GM23248 (cell line): ENCODE data around the gene LILRB2. TPM values are rescaled to one million over a fixed set of nuclear protein-coding genes. Genes with fewer than 3 reads are reported as not detected.
"Not testable (repeated sequence)": the region's sequence is repeated elsewhere in the genome, so short reads cannot be mapped to it uniquely, and the experiment has no call there.

ENCODE experiments used
- DNase-seq: peaks from one replicate; pipeline ENCODE4 v3.0.0-alpha.2; 2015
- H2AFZ ChIP-seq: fragments of 200-600 bp; sonication (generic); 2 replicates; pipeline ENCODE4 v1.6.1; 2016; ENCODE audit warnings: antibody characterized with exemption
- H3F3A ChIP-seq: fragments of 200-600 bp; sonication (generic); 2 replicates; pipeline ENCODE4 v1.6.1; 2016; ENCODE audit warnings: mild to moderate bottlenecking, antibody characterized with exemption, mixed run types; ENCODE audit not compliant: insufficient read depth
- H3K27ac ChIP-seq: fragments of 200-600 bp; sonication (generic); 2 replicates; pipeline ENCODE4 v1.5.1; 2016; ENCODE audit warnings: mild to moderate bottlenecking
- H3K27me3 ChIP-seq: fragments of 200-600 bp; sonication (generic); replicated peaks from 2 replicates; pipeline ENCODE4 v1.6.1; 2016; ENCODE audit warnings: mild to moderate bottlenecking; ENCODE audit not compliant: insufficient read depth
- H3K36me3 ChIP-seq: fragments of 200-600 bp; sonication (generic); 2 replicates; pipeline ENCODE4 v1.6.1; 2016; ENCODE audit warnings: low read depth, mild to moderate bottlenecking
- H3K4me1 ChIP-seq: fragments of 200-600 bp; sonication (generic); 2 replicates; pipeline ENCODE4 v1.6.1; 2016; ENCODE audit warnings: mild to moderate bottlenecking; ENCODE audit not compliant: insufficient read depth
- H3K4me2 ChIP-seq: fragments of 200-600 bp; sonication (generic); one replicate; pipeline ENCODE4 v1.6.1; 2016; ENCODE audit warnings: mild to moderate bottlenecking; ENCODE audit not compliant: unreplicated experiment
- H3K4me3 ChIP-seq: fragments of 200-600 bp; sonication (generic); 2 replicates; pipeline ENCODE4 v1.5.1; 2016; ENCODE audit warnings: mild to moderate bottlenecking
- H3K79me2 ChIP-seq: fragments of 200-600 bp; sonication (generic); 2 replicates; pipeline ENCODE4 v1.6.1; 2016; ENCODE audit warnings: mild to moderate bottlenecking; ENCODE audit not compliant: insufficient read depth
- H3K9ac ChIP-seq: fragments of 200-600 bp; sonication (generic); 2 replicates; pipeline ENCODE4 v1.6.1; 2016; ENCODE audit warnings: mild to moderate bottlenecking
- H3K9me2 ChIP-seq: fragments of 200-600 bp; sonication (generic); 2 replicates; pipeline ENCODE4 v1.6.1; 2016; ENCODE audit warnings: mixed run types, mild to moderate bottlenecking, moderate library complexity; ENCODE audit not compliant: insufficient read depth
- H3K9me3 ChIP-seq: fragments of 200-600 bp; sonication (generic); one replicate; pipeline ENCODE4 v1.6.1; 2017; ENCODE audit warnings: low read depth
- H4K20me1 ChIP-seq: fragments of 200-600 bp; sonication (generic); 2 replicates; pipeline ENCODE4 v1.6.0; 2016; ENCODE audit not compliant: insufficient read depth
- EZH2 ChIP-seq: fragments of 200-600 bp; sonication (generic); IDR thresholded peaks from 2 replicates; pipeline ENCODE4 v1.6.1; 2018; ENCODE audit warnings: antibody characterized with exemption, mild to moderate bottlenecking; ENCODE audit not compliant: insufficient read depth, poor library complexity, severe bottlenecking
- EZH2phosphoT487 ChIP-seq: fragments of 200-600 bp; sonication (generic); IDR thresholded peaks from 2 replicates; pipeline ENCODE4 v1.6.1; 2018; ENCODE audit warnings: antibody characterized with exemption, moderate library complexity, mild to moderate bottlenecking, low read depth; ENCODE audit not compliant: insufficient read depth
- WGBS, 2 experiments: methylation state at CpG; one replicate each; pipeline ENCODE4 v1.1.6; 2015 to 2017; ENCODE audit warnings: low lambda C conversion rate in 2 of 2, low coverage in 1 of 2; ENCODE audit errors: missing lambda C conversion rate in 2 of 2; 5-methylcytosine and 5-hydroxymethylcytosine counted together
- in situ Hi-C: fragments of 300-500 bp; cut with MboI; formaldehyde crosslinking; loops from 2 replicates; pipeline ENCODE4 v1.15.0; 2020
- polyA plus RNA-seq: library from polyadenylated mRNA; unstranded; fragments of >200 nt; fragmentation: Nextera tagmentation; extraction: Ambion mirVana; gene quantifications from 2 replicates; pipeline ENCODE4 v1.2.1, GENCODE V29; 2016
- total RNA-seq: library from RNA; depleted of rRNA; stranded (reverse); fragments of >200 nt; shearing (Covaris generic); gene quantifications from 2 replicates; pipeline ENCODE4 v1.2.3, GENCODE V29; 2014

Gene LILRB2
- total and polyA plus RNA-seq, 2 experiments from 2014 or later: not detected

- no peaks in the 10 kb centered on the region for H3F3A ChIP-seq
- H2AFZ ChIP-seq: no peak overlapping the region
- no peaks in the 10 kb centered on the region for H3K4me1 ChIP-seq
- no peaks in the 10 kb centered on the region for H4K20me1 ChIP-seq
- in situ Hi-C loops: no loop called here
- no peak overlapping the region for H3K9ac ChIP-seq
- no peak overlapping the region for H3K27ac ChIP-seq
- no peaks in the 10 kb centered on the region; the same call in 1 of the 2 replicates for H3K27me3 ChIP-seq
- H3K4me3 ChIP-seq: no peak overlapping the region
- no peak overlapping the region for H3K4me2 ChIP-seq
- H3K79me2 ChIP-seq: no peaks in the 10 kb centered on the region
- TF ChIP-seq EZH2 (no peak), EZH2phosphoT487 (no peak)
- no peaks in the 10 kb centered on the region for H3K36me3 ChIP-seq
- H3K9me2 ChIP-seq: no peaks in the 10 kb centered on the region
- 34 to 41% methylated on average over 6 of the region's 6 CpGs for WGBS, 2 experiments
- no peak for DNase-seq
- H3K9me3 ChIP-seq: no peaks in the 10 kb centered on the region
These were observed 13.6 kb upstream of the LILRB2 start for GRCh38 chr19:54294539-54294938.

GRCh38 chr19:54289160-54289559 is 8.2 kb upstream of the LILRB2 start:
- H3F3A ChIP-seq, in situ Hi-C loops, H2AFZ ChIP-seq, DNase-seq, H3K4me2 ChIP-seq, H3K79me2 ChIP-seq, H3K27ac ChIP-seq, H3K36me3 ChIP-seq, H3K9me3 ChIP-seq, H3K27me3 ChIP-seq, H3K9me2 ChIP-seq, H3K4me3 ChIP-seq, H4K20me1 ChIP-seq, H3K4me1 ChIP-seq, H3K9ac ChIP-seq: not testable (repeated sequence)
- WGBS, 2 experiments: 37 to 49% methylated on average over 8 of the region's 8 CpGs

- Histone ChIP-seq H2AFZ (no peak overlapping the region), H3K79me2 (no peaks in the 10 kb centered on the region), H3K36me3 (no peaks in the 10 kb centered on the region), H3K27ac (no peak overlapping the region), H3K9me2 (no peaks in the 10 kb centered on the region), H3K9ac (no peak overlapping the region), H3K9me3 (no peaks in the 10 kb centered on the region), H3K27me3 (peaks cover 4% of the 10 kb centered on the region), H3K4me1 (no peaks in the 10 kb centered on the region), H3F3A (0 out of 2 replicates have a peak, but pooled peaks cover 6% of the 10 kb centered on the region), H3K4me2 (no peak overlapping the region), H3K4me3 (no peak overlapping the region), H4K20me1 (no peaks in the 10 kb centered on the region)
- 5 to 7% methylated on average over 4 of the region's 4 CpGs for WGBS, 2 experiments
- peak; percentile 37 for DNase-seq
- in situ Hi-C loops: no loop called here
- TF ChIP-seq EZH2: no peak
- TF ChIP-seq EZH2phosphoT487: no peak
These were observed 6.5 kb upstream of the LILRB2 start for GRCh38 chr19:54287456-54287855.

DNA sequence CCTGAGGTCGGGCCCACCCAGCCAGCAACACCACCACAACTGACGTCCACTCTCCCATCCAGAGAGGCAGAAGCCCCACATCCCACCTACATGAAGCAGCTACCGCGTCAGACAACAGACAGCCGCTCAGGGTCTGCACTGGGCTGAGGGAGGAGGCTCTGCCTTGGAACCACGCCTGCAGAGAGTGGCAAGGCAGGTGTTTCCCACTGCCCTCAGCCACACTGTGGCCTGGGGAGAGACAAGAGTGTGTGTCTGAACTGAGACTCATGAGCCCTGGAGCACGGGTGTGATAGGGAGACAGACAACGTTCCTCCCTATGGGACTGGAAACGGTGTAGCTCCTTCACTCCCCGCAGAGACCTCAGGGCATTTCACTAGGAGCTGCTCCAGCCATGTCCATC is 5.4 kb upstream of the LILRB2 start:
- H3K4me1 ChIP-seq, H3K4me3 ChIP-seq, H3K79me2 ChIP-seq, H3K4me2 ChIP-seq, H3K27me3 ChIP-seq, H3K9me2 ChIP-seq, H3K36me3 ChIP-seq, H3K27ac ChIP-seq, H3K9ac ChIP-seq, in situ Hi-C loops, H4K20me1 ChIP-seq, H3F3A ChIP-seq, DNase-seq, H3K9me3 ChIP-seq, H2AFZ ChIP-seq: not testable (repeated sequence)
- 18 to 40% methylated on average over 4 to 9 of the region's 10 CpGs for WGBS, 2 experiments

DNA sequence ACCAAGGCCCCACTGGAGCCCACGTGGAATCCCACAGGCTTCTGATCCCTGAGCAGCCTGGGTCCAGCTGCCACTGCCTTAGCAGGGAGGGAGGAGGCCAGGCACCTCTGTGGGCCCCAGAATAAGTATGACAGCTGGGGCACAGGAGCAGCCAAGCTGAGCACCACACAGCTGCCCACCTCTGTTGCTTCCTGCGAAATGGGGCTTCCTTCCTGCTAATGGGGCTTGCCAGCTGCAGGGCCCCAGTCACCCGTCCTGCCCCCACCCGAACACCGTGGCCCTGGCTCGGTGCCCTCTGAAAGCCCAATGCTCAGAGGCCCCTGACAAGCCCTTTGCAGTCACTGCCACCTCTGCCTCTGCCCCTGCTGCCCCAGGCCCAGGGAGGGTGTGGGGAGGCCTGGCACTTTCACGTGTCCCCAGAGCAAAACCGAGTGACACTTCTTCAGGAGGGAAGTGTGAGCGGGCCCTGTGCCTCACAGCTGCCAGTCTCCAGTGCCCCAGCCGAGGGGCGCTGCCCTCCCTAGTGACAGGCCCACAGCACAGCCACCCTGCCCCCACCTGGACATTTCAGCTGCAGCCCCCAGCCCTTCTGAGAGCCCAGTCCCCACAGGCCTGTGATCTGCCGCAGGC is 4.6 kb upstream of the LILRB2 start:
- H3K4me2 ChIP-seq, H4K20me1 ChIP-seq, H3K9me2 ChIP-seq, H3K27me3 ChIP-seq, H2AFZ ChIP-seq, H3K79me2 ChIP-seq, H3K9me3 ChIP-seq, H3K36me3 ChIP-seq, DNase-seq, H3K9ac ChIP-seq, H3F3A ChIP-seq, H3K4me3 ChIP-seq, in situ Hi-C loops, H3K4me1 ChIP-seq, H3K27ac ChIP-seq: not testable (repeated sequence)
- 37 to 38% methylated on average over 9 to 11 of the region's 12 CpGs for WGBS, 2 experiments
